Stimulated activated CD8-positive, alpha-beta memory T cell treated with anti-CD3 and anti-CD28 coated beads, Interleukin-7, amount 100 ng/mL, for 24 hours (primary cell): ENCODE results near the gene RHAG.
"Not testable (repeated sequence)": the region's sequence is repeated elsewhere in the genome, so short reads cannot be mapped to it uniquely, and the experiment has no call there.

Experiments
- DNase-seq: peaks from one replicate; pipeline ENCODE4 v3.0.0-alpha.2; 2020; ENCODE audit warnings: low read depth

RHAG gene

GRCh38 chr6:49635978-49636712 is 494 bp downstream of the RHAG start:
- no peak for DNase-seq

GRCh38 chr6:49635480-49635879 is 1.2 kb downstream of the RHAG start:
- no peak for DNase-seq

GRCh38 chr6:49634836-49635218 is 1.8 kb downstream of the RHAG start:
- no peak for DNase-seq

- no peak for DNase-seq
These were observed 2.4 kb downstream of the RHAG start for GRCh38 chr6:49634092-49634835.

GRCh38 chr6:49633541-49633940 is 3.1 kb downstream of the RHAG start:
- no peak for DNase-seq

GRCh38 chr6:49632727-49633126 is 3.9 kb downstream of the RHAG start:
- no peak for DNase-seq

GRCh38 chr6:49629485-49630088 is 7.1 kb downstream of the RHAG start:
- DNase-seq: not testable (repeated sequence)

- DNase-seq: no peak
These were observed 9.8 kb downstream of the RHAG start for GRCh38 chr6:49626811-49627210.

GRCh38 chr6:49618257-49618656 is 18.4 kb downstream of the RHAG start:
- no peak for DNase-seq

GRCh38 chr6:49614144-49614543 is 22.5 kb downstream of the RHAG start:
- DNase-seq: not testable (repeated sequence)

GRCh38 chr6:49609285-49609684 is 27.4 kb downstream of the RHAG start:
- no peak for DNase-seq

GRCh38 chr6:49608275-49608674 is 28.4 kb downstream of the RHAG start:
- not testable (repeated sequence) for DNase-seq

- DNase-seq: no peak
These were observed 29.2 kb downstream of the RHAG start for GRCh38 chr6:49607391-49607982.

- no peak for DNase-seq
These were observed 29.8 kb downstream of the RHAG start for GRCh38 chr6:49606721-49607390.

GRCh38 chr6:49604080-49604479 is 32.6 kb downstream of the RHAG start:
- not testable (repeated sequence) for DNase-seq

GRCh38 chr6:49587262-49587661 is 49.4 kb downstream of the RHAG start:
- DNase-seq: not testable (repeated sequence)

GRCh38 chr6:49582529-49582928 is 54.1 kb downstream of the RHAG start:
- DNase-seq: no peak

GRCh38 chr6:49579649-49580048 is 57.0 kb downstream of the RHAG start:
- DNase-seq: no peak

GRCh38 chr6:49576618-49577017 is 60.0 kb downstream of the RHAG start:
- no peak for DNase-seq

- DNase-seq: no peak
These were observed 66.1 kb downstream of the RHAG start for GRCh38 chr6:49570474-49571079.

GRCh38 chr6:49565855-49566254 is 70.8 kb downstream of the RHAG start:
- no peak for DNase-seq

GRCh38 chr6:49565261-49565660 is 71.4 kb downstream of the RHAG start:
- no peak for DNase-seq
